Measurements from ENCODE around the gene RNASE11.

- TF ChIP-seq, protein P1, sequence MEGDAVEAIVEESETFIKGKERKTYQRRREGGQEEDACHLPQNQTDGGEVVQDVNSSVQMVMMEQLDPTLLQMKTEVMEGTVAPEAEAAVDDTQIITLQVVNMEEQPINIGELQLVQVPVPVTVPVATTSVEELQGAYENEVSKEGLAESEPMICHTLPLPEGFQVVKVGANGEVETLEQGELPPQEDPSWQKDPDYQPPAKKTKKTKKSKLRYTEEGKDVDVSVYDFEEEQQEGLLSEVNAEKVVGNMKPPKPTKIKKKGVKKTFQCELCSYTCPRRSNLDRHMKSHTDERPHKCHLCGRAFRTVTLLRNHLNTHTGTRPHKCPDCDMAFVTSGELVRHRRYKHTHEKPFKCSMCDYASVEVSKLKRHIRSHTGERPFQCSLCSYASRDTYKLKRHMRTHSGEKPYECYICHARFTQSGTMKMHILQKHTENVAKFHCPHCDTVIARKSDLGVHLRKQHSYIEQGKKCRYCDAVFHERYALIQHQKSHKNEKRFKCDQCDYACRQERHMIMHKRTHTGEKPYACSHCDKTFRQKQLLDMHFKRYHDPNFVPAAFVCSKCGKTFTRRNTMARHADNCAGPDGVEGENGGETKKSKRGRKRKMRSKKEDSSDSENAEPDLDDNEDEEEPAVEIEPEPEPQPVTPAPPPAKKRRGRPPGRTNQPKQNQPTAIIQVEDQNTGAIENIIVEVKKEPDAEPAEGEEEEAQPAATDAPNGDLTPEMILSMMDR (conservative IDR thresholded peaks at IDR 0.05; ENCODE audit: low read depth, low read length), result no peak
- TF ChIP-seq RAD21 (IDR thresholded peaks at IDR 0.05; ENCODE audit: low read length), result no peak
- TF ChIP-seq USF2 (IDR thresholded peaks at IDR 0.05; ENCODE audit: low read depth, low read length), result no peak
- TF ChIP-seq POLR2A (IDR thresholded peaks at IDR 0.05; ENCODE audit: low read depth, low read length), result no peak
- no peak for TF ChIP-seq SMC3 (IDR thresholded peaks at IDR 0.05; ENCODE audit: low read depth, low read length)
Observed at GRCh38 chr14:20602583-20602982, 14.8 kb upstream of the RNASE11 start.

All from IMR-90 (cell line).